CD4-positive, alpha-beta T cell (primary cell): ENCODE measurements around the gene TNFRSF6B. TPM values are rescaled to one million over a fixed set of nuclear protein-coding genes. Genes with fewer than 3 reads are reported as not detected.

ENCODE experiments used
- ATAC-seq: fragments of 200-7000 bp; cut with Tn5 transposase; one replicate; pipeline ENCODE4 v1.10.0; 2022; ENCODE audit warnings: mild to moderate bottlenecking; ENCODE audit not compliant: poor library complexity
- CTCF ChIA-PET: fragments of 350-600 bp; sonication (Branson Sonifier 250); formaldehyde crosslinking; loops from one replicate; lab custom pipeline; 2021; ENCODE audit warnings: antibody characterized with exemption, inconsistent platforms; lab: Charles Lee
- POLR2A ChIA-PET: fragments of 350-600 bp; sonication (Branson Sonifier 250); formaldehyde crosslinking; loops from one replicate; lab custom pipeline; 2021; ENCODE audit warnings: antibody characterized with exemption, inconsistent platforms; lab: Charles Lee
- DNase-seq, 14 experiments: peaks; one replicate each; pipeline ENCODE4 v3.0.0-alpha.2; 2013 to 2020; ENCODE audit warnings: mixed read lengths in 2 of 14
- H3K27ac ChIP-seq, 2 donors: one replicate each; pipeline versions ENCODE4 v1.5.1 to v1.7.0; 2013; ENCODE audit warnings: low read length in 2 of 2, low read depth in 1 of 2, mild to moderate bottlenecking in 1 of 2
- H3K27me3 ChIP-seq, 2 experiments: 1 replicate in 1 of 2; 2 replicates in 1 of 2; pipeline versions ENCODE4 v1.6.1 to v1.7.0; 2013; ENCODE audit warnings: low read length in 2 of 2, control low read depth in 1 of 2, mild to moderate bottlenecking in 1 of 2, moderate library complexity in 1 of 2; ENCODE audit not compliant: insufficient read depth in 2 of 2, control insufficient read depth in 1 of 2
- H3K36me3 ChIP-seq: one replicate; pipeline ENCODE4 v1.6.1; 2013; ENCODE audit warnings: low read length, control low read depth; ENCODE audit not compliant: insufficient read depth
- H3K4me1 ChIP-seq: one replicate; pipeline ENCODE4 v1.6.1; 2013; ENCODE audit warnings: low read length, control low read depth; ENCODE audit not compliant: insufficient read depth
- H3K4me3 ChIP-seq: one replicate; pipeline ENCODE4 v1.5.1; 2013; ENCODE audit warnings: mild to moderate bottlenecking, low read length, moderate library complexity
- H3K9me3 ChIP-seq, 2 experiments: 1 replicate in 1 of 2; 2 replicates in 1 of 2; pipeline versions ENCODE4 v1.6.1 to v1.7.0; 2013; ENCODE audit warnings: low read length in 2 of 2, mild to moderate bottlenecking in 2 of 2, control low read depth in 1 of 2, moderate library complexity in 1 of 2; ENCODE audit not compliant: control insufficient read depth in 1 of 2, insufficient read depth in 1 of 2
- H3K27ac Mint-ChIP-seq: one replicate; pipeline ENCODE4 v1.8.0; 2020; ENCODE audit warnings: mixed read lengths
- H3K27me3 Mint-ChIP-seq: one replicate; pipeline ENCODE4 v1.8.0; 2021; ENCODE audit warnings: mixed read lengths
- H3K36me3 Mint-ChIP-seq: one replicate; pipeline ENCODE4 v1.8.0; 2021; ENCODE audit warnings: low read depth, mixed read lengths
- H3K4me1 Mint-ChIP-seq: one replicate; pipeline ENCODE4 v1.8.0; 2021; ENCODE audit warnings: low read depth, mixed read lengths
- H3K4me3 Mint-ChIP-seq: one replicate; pipeline ENCODE4 v1.8.0; 2020; ENCODE audit warnings: mild to moderate bottlenecking, mixed read lengths
- H3K9me3 Mint-ChIP-seq: one replicate; pipeline ENCODE4 v1.8.0; 2020; ENCODE audit warnings: mixed read lengths
- intact Hi-C, 2 experiments: fragments of 100-400 bp; cut with DNase I in 1 of 2; cut with micrococcal nuclease in 1 of 2; formaldehyde crosslinking; loops; one replicate each; pipeline versions ENCODE4 v1.15.1 to v1.9.0; 2023 to 2025; cut with DNase I, micrococcal nuclease
- total RNA-seq, 174 experiments: library from RNA in 2 of 174; stranded (reverse) in 2 of 174; gene quantifications; one replicate each; pipeline ENCODE4 v1.2.3 and lab custom pipeline; 2021 to 2026
- TF ChIP-seq, protein P1 (sequence below): fragments of 200-600 bp; IDR thresholded peaks from one replicate; pipeline ENCODE4 v1.8.0; 2022; ENCODE audit warnings: antibody characterized with exemption, mild to moderate bottlenecking

The TNFRSF6B gene
- total RNA-seq, 2 experiments from 2014 or later, result 2.5 to 2.6 TPM

DNA sequence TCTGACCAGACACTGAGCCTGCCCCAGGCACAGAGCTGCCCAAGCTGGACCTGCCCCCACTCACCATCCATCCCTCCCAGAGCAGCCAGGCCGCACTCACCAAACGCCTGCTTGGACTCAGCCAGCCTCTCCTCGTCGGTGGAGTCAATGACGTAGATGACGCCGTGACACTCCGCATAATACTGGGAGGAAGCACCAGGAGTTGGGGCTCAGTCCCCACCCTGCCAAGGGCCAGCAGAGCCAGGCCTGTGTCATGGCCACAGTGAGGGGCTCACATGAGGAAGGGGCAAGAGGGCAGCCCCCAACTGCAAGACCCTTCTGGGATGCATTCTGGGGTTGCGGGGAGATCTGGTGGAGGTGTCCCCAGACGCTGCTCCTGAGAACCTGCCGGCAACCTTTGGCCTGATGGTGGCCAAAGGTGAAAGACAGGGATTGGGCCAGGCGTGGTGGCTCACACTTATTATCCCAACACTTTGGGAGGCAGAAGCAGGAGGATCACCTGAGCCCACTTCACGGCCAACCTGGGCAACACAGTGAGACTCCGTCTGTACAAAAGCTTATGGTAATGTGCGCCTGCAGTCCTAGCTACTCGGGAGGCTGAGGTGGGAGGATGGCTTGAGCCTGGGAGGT, 5.7 kb downstream of the TNFRSF6B start:
- Histone ChIP-seq H3K27ac (peak overlapping the region in 1 of 2 donors; percentile 21), H3K27me3 (no peaks in the 10 kb centered on the region), H3K9me3 (no peaks in the 10 kb centered on the region), H3K4me1 (peaks cover 60% of the 10 kb centered on the region), H3K36me3 (peaks cover 41% of the 10 kb centered on the region), H3K4me3 (no peak overlapping the region)
- peaks cover 25% of the 10 kb centered on the region for H3K36me3 Mint-ChIP-seq
- TF ChIP-seq, protein P1, sequence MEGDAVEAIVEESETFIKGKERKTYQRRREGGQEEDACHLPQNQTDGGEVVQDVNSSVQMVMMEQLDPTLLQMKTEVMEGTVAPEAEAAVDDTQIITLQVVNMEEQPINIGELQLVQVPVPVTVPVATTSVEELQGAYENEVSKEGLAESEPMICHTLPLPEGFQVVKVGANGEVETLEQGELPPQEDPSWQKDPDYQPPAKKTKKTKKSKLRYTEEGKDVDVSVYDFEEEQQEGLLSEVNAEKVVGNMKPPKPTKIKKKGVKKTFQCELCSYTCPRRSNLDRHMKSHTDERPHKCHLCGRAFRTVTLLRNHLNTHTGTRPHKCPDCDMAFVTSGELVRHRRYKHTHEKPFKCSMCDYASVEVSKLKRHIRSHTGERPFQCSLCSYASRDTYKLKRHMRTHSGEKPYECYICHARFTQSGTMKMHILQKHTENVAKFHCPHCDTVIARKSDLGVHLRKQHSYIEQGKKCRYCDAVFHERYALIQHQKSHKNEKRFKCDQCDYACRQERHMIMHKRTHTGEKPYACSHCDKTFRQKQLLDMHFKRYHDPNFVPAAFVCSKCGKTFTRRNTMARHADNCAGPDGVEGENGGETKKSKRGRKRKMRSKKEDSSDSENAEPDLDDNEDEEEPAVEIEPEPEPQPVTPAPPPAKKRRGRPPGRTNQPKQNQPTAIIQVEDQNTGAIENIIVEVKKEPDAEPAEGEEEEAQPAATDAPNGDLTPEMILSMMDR, result no peak
- H3K27ac Mint-ChIP-seq, result peak overlapping the region; percentile 14
- peaks cover 13% of the 10 kb centered on the region for H3K4me1 Mint-ChIP-seq
- ChIA-PET POLR2A (no interaction called here), CTCF (no interaction called here)
- H3K9me3 Mint-ChIP-seq, result no peaks in the 10 kb centered on the region
- H3K4me3 Mint-ChIP-seq, result no peak overlapping the region
- H3K27me3 Mint-ChIP-seq, result no peaks in the 10 kb centered on the region
- ATAC-seq (no peak), DNase-seq (peak in 2 of 14 experiments; percentile 1 to 24)
- intact Hi-C loops, result loop anchor here in 1 of 2 experiments (10.0 kb wide), 1 partner anchor 273 kb away; the partner anchor contains the start of gene SAMD10

DNA sequence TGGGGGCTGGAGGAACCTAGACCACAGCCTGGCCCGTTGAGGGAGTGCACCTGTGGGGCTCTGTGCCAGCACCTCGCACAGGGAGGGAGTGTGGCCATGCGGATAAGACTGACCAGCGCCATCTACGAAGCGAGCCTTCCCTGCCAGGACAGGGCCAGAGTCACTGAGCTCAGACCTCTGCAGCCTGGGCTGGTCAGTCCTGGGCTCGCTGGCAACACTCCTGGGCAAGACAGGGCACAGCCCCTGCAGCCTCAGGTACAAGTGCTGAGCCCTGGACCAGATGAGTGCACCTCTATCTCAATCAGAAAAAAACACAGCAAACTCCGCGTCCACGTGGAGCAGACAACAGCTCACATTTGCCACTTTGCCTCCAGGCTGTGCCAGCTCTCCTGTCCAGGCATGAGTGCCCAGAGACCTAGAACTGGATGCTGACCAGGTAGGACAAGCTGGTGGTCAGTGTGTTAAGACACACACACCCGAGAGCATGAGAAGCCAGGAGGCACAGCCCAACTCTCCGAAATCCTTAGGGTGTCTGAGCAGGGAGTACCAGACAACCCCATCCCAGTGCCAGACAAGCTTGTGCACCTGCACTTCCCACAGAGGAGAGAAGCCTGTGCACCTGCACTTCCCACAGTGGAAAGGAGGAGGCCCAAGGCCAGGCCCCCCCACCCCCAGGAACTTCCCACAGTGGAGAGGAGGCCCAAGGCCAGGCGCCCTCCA, 6.5 kb downstream of the TNFRSF6B start:
- ChIA-PET POLR2A (no interaction called here), CTCF (no interaction called here)
- H3K4me3 Mint-ChIP-seq, result no peak overlapping the region
- ATAC-seq (no peak), DNase-seq (peak in 1 of 14 experiments; percentile 16)
- intact Hi-C loops, result loop anchor here in 1 of 2 experiments (10.0 kb wide), 1 partner anchor 272 kb away; the partner anchor contains the start of gene SAMD10
- H3K27me3 Mint-ChIP-seq, result no peaks in the 10 kb centered on the region
- Histone ChIP-seq H3K36me3 (peaks cover 41% of the 10 kb centered on the region), H3K9me3 (no peaks in the 10 kb centered on the region), H3K27me3 (no peaks in the 10 kb centered on the region), H3K4me1 (peaks cover 53% of the 10 kb centered on the region), H3K4me3 (no peak overlapping the region), H3K27ac (no peak overlapping the region)
- TF ChIP-seq, protein P1, result no peak
- no peaks in the 10 kb centered on the region for H3K9me3 Mint-ChIP-seq
- H3K36me3 Mint-ChIP-seq, result peaks cover 27% of the 10 kb centered on the region
- peaks cover 15% of the 10 kb centered on the region for H3K4me1 Mint-ChIP-seq
- no peak overlapping the region for H3K27ac Mint-ChIP-seq

DNA sequence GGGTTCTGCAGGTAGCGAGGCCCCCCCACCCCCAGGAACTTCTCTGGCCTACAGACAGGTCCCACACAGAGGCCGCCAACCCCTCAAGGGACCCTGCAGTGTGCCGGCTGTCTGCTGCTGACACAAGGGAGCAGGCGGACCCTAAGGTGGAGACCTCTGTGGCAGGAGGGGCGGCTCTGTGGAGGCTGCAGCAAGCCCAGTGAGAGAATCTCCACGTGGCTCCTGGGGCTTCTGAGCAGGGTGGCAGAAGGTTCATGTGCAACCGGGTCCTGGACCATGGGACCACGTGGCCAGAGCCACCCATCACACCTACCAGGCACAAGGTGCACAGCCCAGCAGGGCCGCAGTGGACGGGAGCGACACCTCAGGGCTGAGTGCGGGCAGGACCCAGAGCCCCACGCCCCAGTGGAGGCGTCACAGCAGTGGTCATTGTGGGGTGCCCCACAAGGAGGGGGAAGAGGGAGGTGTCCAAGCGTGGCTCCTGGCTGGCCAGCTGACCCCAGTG, 7.1 kb downstream of the TNFRSF6B start:
- ATAC-seq (no peak), DNase-seq (peak in 1 of 14 experiments; percentile 24)
- Histone ChIP-seq H3K36me3 (peaks cover 41% of the 10 kb centered on the region), H3K27ac (no peak overlapping the region), H3K9me3 (no peaks in the 10 kb centered on the region), H3K4me1 (peaks cover 52% of the 10 kb centered on the region), H3K4me3 (no peak overlapping the region), H3K27me3 (no peaks in the 10 kb centered on the region)
- no peak overlapping the region for H3K27ac Mint-ChIP-seq
- H3K9me3 Mint-ChIP-seq, result no peaks in the 10 kb centered on the region
- H3K4me1 Mint-ChIP-seq, result peaks cover 17% of the 10 kb centered on the region
- ChIA-PET POLR2A (interaction anchor here (0.8 kb wide), 1 partner anchor 37 kb away, joined by 3 read pairs; no protein-coding TSS in a partner anchor), CTCF (no interaction called here)
- H3K27me3 Mint-ChIP-seq, result no peaks in the 10 kb centered on the region
- TF ChIP-seq, protein P1, result no peak
- no peak overlapping the region for H3K4me3 Mint-ChIP-seq
- peaks cover 27% of the 10 kb centered on the region for H3K36me3 Mint-ChIP-seq
- intact Hi-C loops, result loop anchor here in 1 of 2 experiments (10.0 kb wide), 1 partner anchor 271 kb away; the partner anchor contains the start of gene SAMD10
